Neural crest cell (in vitro differentiated cells): ENCODE measurements around the gene PSEN2. TPM values are rescaled to one million over a fixed set of nuclear protein-coding genes. Genes with fewer than 3 reads are reported as not detected.
"Not testable (repeated sequence)": the region's sequence is repeated elsewhere in the genome, so short reads cannot be mapped to it uniquely, and the experiment has no call there.

Source experiments
- DNase-seq: peaks from one replicate; pipeline ENCODE4 v3.0.0; 2021; ENCODE audit warnings: low read depth, mixed read lengths, low spot score
- H3K27ac Mint-ChIP-seq: one replicate; pipeline ENCODE4 v1.8.0; 2021; ENCODE audit warnings: mild to moderate bottlenecking, mixed read lengths; ENCODE audit not compliant: unreplicated experiment
- H3K27me3 Mint-ChIP-seq: 2 replicates; pipeline ENCODE4 v1.8.0; 2021; ENCODE audit warnings: low read depth, mild to moderate bottlenecking, mixed read lengths
- H3K36me3 Mint-ChIP-seq: 2 replicates; pipeline ENCODE4 v1.8.0; 2021; ENCODE audit warnings: low read depth, mild to moderate bottlenecking, mixed read lengths
- H3K4me1 Mint-ChIP-seq: 2 replicates; pipeline ENCODE4 v1.8.0; 2021; ENCODE audit warnings: mixed read lengths
- H3K4me3 Mint-ChIP-seq: one replicate; pipeline ENCODE4 v1.8.0; 2021; ENCODE audit warnings: mild to moderate bottlenecking, mixed read lengths
- H3K9me3 Mint-ChIP-seq: 2 replicates; pipeline ENCODE4 v1.8.0; 2021; ENCODE audit warnings: mixed read lengths
- CTCF ChIP-seq: fragments of 200-600 bp; sonication (generic); conservative IDR thresholded peaks from 2 replicates; pipeline ENCODE4 v1.5.0; 2021; ENCODE audit warnings: antibody characterized with exemption, mild to moderate bottlenecking
- total RNA-seq: library from RNA; stranded (reverse); gene quantifications from 2 replicates; pipeline ENCODE4 v1.2.1, GENCODE V29; 2021

Gene PSEN2
- total RNA-seq, 1 donor from 2014 or later = 20.1 TPM

GRCh38 chr1:226920446-226920894 lies 50.1 kb downstream of the PSEN2 start:
- no peak for TF ChIP-seq CTCF
- Mint-ChIP-seq H3K4me3 (no peak overlapping the region), H3K27ac (no peak overlapping the region), H3K4me1 (no peaks in the 10 kb centered on the region), H3K36me3 (peaks cover 10% of the 10 kb centered on the region), H3K9me3 (peaks cover 5% of the 10 kb centered on the region), H3K27me3 (no peaks in the 10 kb centered on the region)
- no peak for DNase-seq

- H3K27ac Mint-ChIP-seq = no peak overlapping the region
- H3K36me3 Mint-ChIP-seq = peaks cover 13% of the 10 kb centered on the region
- no peak overlapping the region for H3K4me3 Mint-ChIP-seq
- TF ChIP-seq CTCF = no peak
- H3K4me1 Mint-ChIP-seq = no peaks in the 10 kb centered on the region
- DNase-seq = no peak
- H3K9me3 Mint-ChIP-seq = peaks cover 5% of the 10 kb centered on the region
- no peaks in the 10 kb centered on the region for H3K27me3 Mint-ChIP-seq
These were observed 51.1 kb downstream of the PSEN2 start for GRCh38 chr1:226921504-226921903.

- DNase-seq, H3K4me3 Mint-ChIP-seq, H3K27me3 Mint-ChIP-seq, H3K27ac Mint-ChIP-seq, H3K4me1 Mint-ChIP-seq: not testable (repeated sequence)
- Mint-ChIP-seq H3K9me3 (peaks cover 14% of the 10 kb centered on the region), H3K36me3 (peaks cover 29% of the 10 kb centered on the region)
These were observed 59.1 kb downstream of the PSEN2 start for GRCh38 chr1:226929260-226930111.

- TF ChIP-seq CTCF = no peak
- no peak overlapping the region for H3K27ac Mint-ChIP-seq
- DNase-seq = no peak
- peaks cover 13% of the 10 kb centered on the region for H3K4me1 Mint-ChIP-seq
- peaks cover 27% of the 10 kb centered on the region for H3K36me3 Mint-ChIP-seq
- peaks cover 18% of the 10 kb centered on the region for H3K9me3 Mint-ChIP-seq
- H3K4me3 Mint-ChIP-seq = no peak overlapping the region
- no peaks in the 10 kb centered on the region for H3K27me3 Mint-ChIP-seq
These were observed 64.2 kb downstream of the PSEN2 start for GRCh38 chr1:226934483-226935237.

GRCh38 chr1:226937940-226938725 lies 67.7 kb downstream of the PSEN2 start:
- Mint-ChIP-seq H3K27ac (no peak overlapping the region), H3K4me1 (peaks cover 24% of the 10 kb centered on the region), H3K4me3 (peak overlapping the region; percentile 86), H3K9me3 (peaks cover 15% of the 10 kb centered on the region), H3K27me3 (no peaks in the 10 kb centered on the region), H3K36me3 (peaks cover 19% of the 10 kb centered on the region)
- no peak for TF ChIP-seq CTCF
- DNase-seq = no peak
